Muscle of back (tissue), 11 donors: ENCODE results near the gene HOXA9. TPM values are rescaled to one million over a fixed set of nuclear protein-coding genes. Genes with fewer than 3 reads are reported as not detected.

Source experiments
- DNase-seq, 3 donors: peaks; one replicate each; pipeline versions ENCODE4 v3.0.0 to v3.0.0-alpha.2; 2013
- polyA plus RNA-seq, 10 donors: library from polyadenylated mRNA; unstranded; fragments of 120-200 nt; gene quantifications; one replicate each; pipeline ENCODE4 v1.2.1, GENCODE V29; 2013; ENCODE audit not compliant: insufficient read length in 10 of 10

The HOXA9 gene
- polyA plus RNA-seq, 10 donors, result 0.15 to 25.4 (median 6.0) TPM

DNA sequence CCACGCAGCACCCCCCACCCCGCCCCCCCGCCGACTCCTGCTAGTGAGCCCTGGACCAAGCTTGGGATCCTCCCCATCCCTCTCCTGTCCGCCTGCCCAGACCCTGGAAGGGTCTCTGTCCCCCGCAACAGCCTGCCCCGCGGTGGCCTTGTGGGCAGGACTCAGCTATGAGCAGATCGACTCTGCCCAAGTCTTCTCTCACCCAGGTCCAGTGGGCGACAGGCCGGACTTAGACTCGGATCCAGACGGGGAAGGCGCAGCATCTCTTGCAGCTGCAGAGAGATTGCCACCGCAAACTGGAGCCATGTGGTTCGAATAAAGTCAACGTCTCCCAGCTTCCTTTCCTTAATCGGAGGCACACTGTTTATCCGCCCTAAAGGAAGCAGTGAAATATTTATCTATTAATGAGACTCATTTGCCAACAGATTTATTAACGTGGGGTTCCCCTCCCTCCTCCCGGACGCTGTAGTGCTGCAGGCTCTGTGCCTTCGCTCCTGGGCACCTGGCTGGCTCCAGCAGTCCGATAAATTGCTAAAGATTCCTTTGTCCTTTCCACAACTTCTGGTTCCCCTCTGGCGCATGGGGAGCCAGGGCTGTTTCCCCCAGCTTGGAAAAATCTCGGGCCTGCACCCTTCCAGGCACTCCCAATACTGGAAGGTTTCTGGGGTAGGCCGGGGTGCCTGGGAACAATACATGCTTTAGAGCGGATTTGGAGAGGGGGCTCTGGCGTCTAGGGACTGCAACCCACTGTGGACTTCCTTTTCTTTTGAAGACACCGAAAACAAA, 8.2 kb downstream of the HOXA9 start:
- DNase-seq, result peak in 1 of 3 donors; percentile 75

DNA sequence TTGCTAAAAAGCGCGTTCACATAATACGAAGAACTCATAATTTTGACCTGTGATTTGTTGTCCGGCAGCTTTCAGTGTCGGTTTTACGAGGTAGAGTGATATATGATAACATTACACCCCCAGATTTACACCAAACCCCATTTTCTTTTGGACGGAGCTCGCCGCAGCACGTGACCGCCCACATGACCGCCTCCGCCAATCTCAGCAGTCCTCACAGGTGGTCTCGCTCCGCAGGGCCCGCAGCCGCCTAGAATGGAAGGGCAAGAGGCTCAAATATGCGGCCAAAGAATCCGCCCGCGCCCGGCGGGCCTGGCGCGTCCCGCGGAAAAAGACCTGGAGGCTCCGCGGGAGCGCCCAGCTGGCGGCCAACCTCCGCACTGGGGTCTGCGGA, 8.8 kb downstream of the HOXA9 start, which contains the start of gene HOXA7:
TSS of gene HOXA7 (minus strand) at position 168 of the 391 bp plus-strand sequence. CDS start at position 38, 130 bp downstream.
- peak; percentile 83 to 96 (median 85) for DNase-seq

DNA sequence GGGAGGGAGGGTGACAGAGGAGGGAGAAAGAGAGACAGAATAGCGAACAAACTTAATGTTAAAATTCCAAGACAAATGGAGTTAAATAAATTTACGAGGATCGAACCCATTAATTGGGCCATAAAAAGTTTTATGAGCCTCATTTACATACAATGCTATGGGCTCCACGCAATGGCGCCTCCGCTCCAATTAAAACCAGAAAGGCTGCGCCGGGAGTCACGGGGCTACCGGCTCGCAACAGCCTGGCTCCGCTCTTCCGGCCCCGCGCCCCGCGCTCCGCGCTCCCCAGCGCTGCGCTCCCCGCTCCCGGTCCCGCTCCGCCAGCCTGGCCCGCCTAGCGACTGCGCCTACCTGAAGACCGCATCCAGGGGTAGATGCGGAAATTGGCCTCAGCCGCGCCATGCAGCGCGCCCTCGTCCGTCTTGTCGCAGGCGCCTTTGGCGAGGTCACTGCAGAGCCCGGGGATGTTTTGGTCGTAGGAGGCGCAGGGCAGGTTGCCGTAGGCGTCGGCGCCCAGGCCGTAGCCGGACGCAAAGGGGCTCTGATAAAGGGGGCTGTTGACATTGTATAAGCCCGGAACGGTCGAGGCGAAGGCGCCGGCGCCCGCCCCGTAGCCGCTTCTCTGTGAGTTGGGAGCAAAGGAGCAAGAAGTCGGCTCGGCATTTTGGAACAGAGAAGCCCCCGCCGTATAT, 9.4 kb downstream of the HOXA9 start:
- peak in 2 of 3 donors; percentile 46 to 92 for DNase-seq

GRCh38 chr7:27154901-27155815, 10.2 kb downstream of the HOXA9 start:
- peak in 1 of 3 donors; percentile 66 for DNase-seq

- no peak for DNase-seq
These were observed 11.0 kb downstream of the HOXA9 start for GRCh38 chr7:27154369-27154768.

DNA sequence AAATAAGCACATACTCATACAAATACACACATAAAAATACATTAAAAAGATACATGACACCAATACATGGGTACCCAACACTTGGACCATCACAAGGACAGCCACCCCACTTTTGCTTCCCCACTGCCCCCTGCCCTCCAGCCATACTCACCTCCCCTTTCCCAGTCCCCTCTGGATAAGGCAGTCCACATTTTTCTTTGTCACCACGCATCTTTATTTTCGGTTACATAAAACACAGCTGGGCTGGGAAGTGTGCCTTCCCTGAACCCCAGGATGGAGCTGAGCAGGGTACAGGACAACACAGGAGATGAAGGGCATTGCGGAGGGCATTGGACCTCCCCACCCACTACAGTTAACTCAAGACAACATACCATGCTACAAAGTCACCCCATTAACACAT, 11.8 kb downstream of the HOXA9 start:
- DNase-seq, result no peak

GRCh38 chr7:27152816-27153442, 12.4 kb downstream of the HOXA9 start:
- no peak for DNase-seq

GRCh38 chr7:27151931-27152815, 13.2 kb downstream of the HOXA9 start, which contains the start of gene HOXA3:
TSS of gene HOXA3 (minus strand) at chr7:27152583. CDS start at chr7:27110640, 41,943 bp downstream.
- peak in 2 of 3 donors; percentile 76 to 94 for DNase-seq

DNA sequence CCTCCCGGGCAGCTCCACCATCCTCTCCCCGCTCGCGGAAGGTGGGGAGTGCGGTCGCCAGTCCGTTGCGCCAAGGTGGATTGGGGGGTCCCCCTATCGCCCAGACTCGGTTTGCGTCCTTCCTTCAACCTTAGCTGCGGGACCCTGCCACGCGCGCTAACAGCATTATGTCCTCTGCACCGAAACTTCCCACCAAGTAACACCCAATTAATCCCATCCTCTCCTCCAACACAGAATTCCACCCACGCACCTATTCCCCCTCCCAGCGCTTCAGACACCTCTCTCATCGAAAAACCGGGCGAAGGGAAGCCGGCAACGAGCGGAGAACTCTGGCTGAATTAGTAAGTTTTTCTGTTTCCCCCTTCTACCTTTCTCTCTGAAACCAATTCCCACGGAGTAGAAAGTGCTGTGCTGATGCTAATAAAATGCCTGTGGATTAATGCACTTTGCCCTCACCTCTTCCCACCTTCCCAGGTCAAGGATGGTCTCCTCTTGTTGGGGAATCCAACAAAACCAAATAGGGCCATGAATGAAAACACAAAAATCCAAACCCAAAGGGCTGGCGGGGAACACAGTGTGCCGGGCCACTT, 13.9 kb downstream of the HOXA9 start:
- no peak for DNase-seq

- DNase-seq, result peak; percentile 79 to 95 (median 86)
These were observed 14.6 kb downstream of the HOXA9 start for GRCh38 chr7:27150568-27151340.

DNA sequence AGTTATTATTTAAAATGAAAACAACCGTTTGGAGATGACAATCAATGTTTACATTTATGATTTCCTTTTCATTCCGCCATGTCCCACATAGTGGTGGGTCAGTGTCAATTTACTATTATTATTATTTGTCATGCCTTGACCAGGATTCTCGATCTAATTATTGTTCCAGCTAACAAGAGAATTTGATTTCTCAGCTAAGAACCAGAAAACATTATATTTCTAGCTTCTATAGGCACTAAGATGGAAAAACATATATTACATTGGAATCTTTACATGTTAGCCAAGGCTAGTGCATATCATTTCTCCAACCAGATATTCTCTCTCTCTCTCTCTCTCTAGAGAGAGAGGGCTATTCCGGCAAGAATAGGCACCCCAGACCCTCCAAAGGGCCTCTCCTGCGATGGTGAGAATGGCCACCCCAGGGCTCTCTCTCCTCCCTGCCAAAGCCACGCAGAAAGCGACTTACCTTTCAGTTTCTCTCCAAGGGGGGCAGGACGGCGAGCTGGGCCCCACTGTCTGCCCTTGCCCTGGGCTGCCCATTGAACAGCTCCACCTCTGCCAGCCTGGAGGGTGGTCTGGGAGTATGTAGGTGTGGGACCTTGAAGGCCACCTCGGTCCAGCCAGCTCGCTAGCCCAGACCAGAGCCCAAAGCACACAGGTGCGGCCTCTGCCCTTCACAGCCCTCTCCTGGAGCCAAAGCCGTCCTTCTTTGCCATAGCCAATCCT, 15.3 kb downstream of the HOXA9 start:
- peak in 1 of 3 donors; percentile 65 for DNase-seq

GRCh38 chr7:27148756-27149641, 16.3 kb downstream of the HOXA9 start:
- peak in 1 of 3 donors; percentile 71 for DNase-seq

GRCh38 chr7:27148031-27148755, 17.1 kb downstream of the HOXA9 start:
- peak in 1 of 3 donors; percentile 83 for DNase-seq

GRCh38 chr7:27147199-27148030, 17.9 kb downstream of the HOXA9 start, which contains the start of gene HOXA6:
TSS of gene HOXA6 (minus strand) at chr7:27147774. CDS start at chr7:27147749, 25 bp downstream.
- peak in 1 of 3 donors; percentile 85 for DNase-seq

GRCh38 chr7:27146491-27147198, 18.7 kb downstream of the HOXA9 start:
- peak in 1 of 3 donors; percentile 51 for DNase-seq
